ELR (cell line): Measurements from ENCODE around the gene RAB27B.

Source experiments
- DNase-seq: peaks from one replicate; pipeline ENCODE4 v3.0.0-alpha.2; 2015; ENCODE audit warnings: low read depth

The RAB27B gene

GRCh38 chr18:54910161-54910919 lies 82.1 kb downstream of the RAB27B start:
- no peak for DNase-seq

GRCh38 chr18:54911551-54911950 lies 83.3 kb downstream of the RAB27B start:
- no peak for DNase-seq

- no peak for DNase-seq
These were observed 86.5 kb downstream of the RAB27B start for GRCh38 chr18:54914816-54915215.

GRCh38 chr18:54916507-54916906 lies 88.2 kb downstream of the RAB27B start:
- no peak for DNase-seq

- no peak for DNase-seq
These were observed 89.8 kb downstream of the RAB27B start for GRCh38 chr18:54918060-54918459.

GRCh38 chr18:54919412-54919811 lies 91.1 kb downstream of the RAB27B start:
- no peak for DNase-seq

- no peak for DNase-seq
These were observed 95.2 kb downstream of the RAB27B start for GRCh38 chr18:54923339-54923956.

- peak; percentile 58 for DNase-seq
These were observed 96.7 kb downstream of the RAB27B start for GRCh38 chr18:54924948-54925347.

GRCh38 chr18:54926593-54927325 lies 98.5 kb downstream of the RAB27B start:
- peak; percentile 62 for DNase-seq

GRCh38 chr18:54928236-54928635 lies 100.0 kb downstream of the RAB27B start:
- peak; percentile 33 for DNase-seq

- DNase-seq, result no peak
These were observed 102.9 kb downstream of the RAB27B start for GRCh38 chr18:54931152-54931551.

- DNase-seq, result no peak
These were observed 104.2 kb downstream of the RAB27B start for GRCh38 chr18:54932472-54932871.

GRCh38 chr18:54938506-54938905 lies 110.2 kb downstream of the RAB27B start:
- no peak for DNase-seq

GRCh38 chr18:54939361-54939917 lies 111.2 kb downstream of the RAB27B start:
- peak; percentile 57 for DNase-seq

GRCh38 chr18:54942144-54942543 lies 113.9 kb downstream of the RAB27B start:
- DNase-seq, result no peak

GRCh38 chr18:54942569-54942968 lies 114.3 kb downstream of the RAB27B start:
- no peak for DNase-seq
